Spinal cord (tissue), 10 donors: ENCODE measurements around the gene UNCX. TPM values are rescaled to one million over a fixed set of nuclear protein-coding genes. Genes with fewer than 3 reads are reported as not detected.
"Not testable (repeated sequence)": the region's sequence is repeated elsewhere in the genome, so short reads cannot be mapped to it uniquely, and the experiment has no call there.

ENCODE experiments used
- DNase-seq, 6 donors: peaks; one replicate each; pipeline versions ENCODE4 v3.0.0 to v3.0.0-alpha.2; 2013 to 2015; ENCODE audit warnings: low spot score in 6 of 6, low read depth in 4 of 6
- H3K27ac ChIP-seq: one replicate; pipeline ENCODE4 v1.5.1; 2013; ENCODE audit warnings: low read depth, low read length, control low read depth
- H3K27me3 ChIP-seq: one replicate; pipeline ENCODE4 v1.6.1; 2013; ENCODE audit warnings: low read length; ENCODE audit not compliant: control insufficient read depth, insufficient read depth
- H3K36me3 ChIP-seq: one replicate; pipeline ENCODE4 v1.6.1; 2013; ENCODE audit warnings: low read length; ENCODE audit not compliant: control insufficient read depth, insufficient read depth
- H3K4me1 ChIP-seq: one replicate; pipeline ENCODE4 v1.6.1; 2013; ENCODE audit warnings: low read length; ENCODE audit not compliant: control insufficient read depth, insufficient read depth
- H3K4me3 ChIP-seq: one replicate; pipeline ENCODE4 v1.5.1; 2013; ENCODE audit warnings: low read depth, low read length, control low read depth
- H3K9me3 ChIP-seq: one replicate; pipeline ENCODE4 v1.6.1; 2013; ENCODE audit warnings: low read length; ENCODE audit not compliant: control insufficient read depth, insufficient read depth
- WGBS: methylation state at CpG from one replicate; pipeline ENCODE4 v1.1.5; 2013; ENCODE audit warnings: missing lambda C conversion rate; ENCODE audit not compliant: insufficient coverage; 5-methylcytosine and 5-hydroxymethylcytosine counted together
- polyA plus RNA-seq, 2 donors: library from polyadenylated mRNA; unstranded; fragments of 120-200 nt; gene quantifications; one replicate each; pipeline ENCODE4 v1.2.1, GENCODE V29; 2013; ENCODE audit not compliant: insufficient read length in 2 of 2
- total RNA-seq, 2 donors: library from RNA; depleted of rRNA in 1 of 2; stranded (reverse); fragments of 120-200 nt in 1 of 2; fragments of >200 nt in 1 of 2; gene quantifications; one replicate each; pipeline versions ENCODE4 v1.2.3 to v1.2.4, GENCODE V29; 2013 to 2014
- donor health status: healthy.

Gene UNCX
- total and polyA plus RNA-seq, 4 donors, result 0.69 to 3.9 (median 2.8) TPM

GRCh38 chr7:1279895-1280294, 47.2 kb downstream of the UNCX start:
- Histone ChIP-seq H3K4me1 (peaks cover 17% of the 10 kb centered on the region), H3K27me3 (peaks cover 15% of the 10 kb centered on the region)
- H3K36me3 ChIP-seq, DNase-seq, H3K27ac ChIP-seq, H3K4me3 ChIP-seq, H3K9me3 ChIP-seq: not testable (repeated sequence)
- no CpG with 5 or more reads among the region's 4 CpGs for WGBS

- Histone ChIP-seq H3K27ac (no peak overlapping the region), H3K36me3 (peaks cover 7% of the 10 kb centered on the region), H3K4me3 (no peak overlapping the region), H3K4me1 (peaks cover 12% of the 10 kb centered on the region), H3K9me3 (no peaks in the 10 kb centered on the region), H3K27me3 (peaks cover 4% of the 10 kb centered on the region)
- 52% methylated on average over 5 of the region's 13 CpGs for WGBS
- no peak for DNase-seq
These were observed 48.4 kb downstream of the UNCX start for GRCh38 chr7:1281068-1281467.

GRCh38 chr7:1282679-1283078, 50.0 kb downstream of the UNCX start:
- Histone ChIP-seq H3K4me1 (peaks cover 15% of the 10 kb centered on the region), H3K27ac (no peak overlapping the region), H3K36me3 (peaks cover 7% of the 10 kb centered on the region), H3K4me3 (no peak overlapping the region), H3K27me3 (peaks cover 3% of the 10 kb centered on the region), H3K9me3 (no peaks in the 10 kb centered on the region)
- no peak for DNase-seq
- WGBS, result 73% methylated on average over 5 of the region's 5 CpGs

- Histone ChIP-seq H3K27ac (no peak overlapping the region), H3K27me3 (peaks cover 3% of the 10 kb centered on the region), H3K4me3 (no peak overlapping the region), H3K36me3 (peaks cover 9% of the 10 kb centered on the region), H3K4me1 (peaks cover 22% of the 10 kb centered on the region), H3K9me3 (no peaks in the 10 kb centered on the region)
- DNase-seq, result no peak
- 79% methylated on average over 9 of the region's 10 CpGs for WGBS
These were observed 50.7 kb downstream of the UNCX start for GRCh38 chr7:1283337-1283736.

- WGBS, result 66% methylated on average over 19 of the region's 19 CpGs
- H3K4me1 ChIP-seq, result peaks cover 30% of the 10 kb centered on the region
- H3K4me3 ChIP-seq, result no peak overlapping the region
- peaks cover 9% of the 10 kb centered on the region for H3K27me3 ChIP-seq
- H3K36me3 ChIP-seq, result peaks cover 9% of the 10 kb centered on the region
- no peak overlapping the region for H3K27ac ChIP-seq
- no peak for DNase-seq
- H3K9me3 ChIP-seq, result no peaks in the 10 kb centered on the region
These were observed 51.5 kb downstream of the UNCX start for GRCh38 chr7:1283941-1284742.

GRCh38 chr7:1284743-1285458, 52.2 kb downstream of the UNCX start:
- H3K9me3 ChIP-seq, result no peaks in the 10 kb centered on the region
- H3K4me1 ChIP-seq, result peaks cover 37% of the 10 kb centered on the region
- no peak overlapping the region for H3K4me3 ChIP-seq
- 77% methylated on average over 19 of the region's 20 CpGs for WGBS
- H3K27ac ChIP-seq, result no peak overlapping the region
- peaks cover 9% of the 10 kb centered on the region for H3K27me3 ChIP-seq
- H3K36me3 ChIP-seq, result peaks cover 9% of the 10 kb centered on the region
- DNase-seq, result peak in 1 of 6 donors; percentile 43

GRCh38 chr7:1285556-1286301, 53.1 kb downstream of the UNCX start:
- no peak for DNase-seq
- Histone ChIP-seq H3K4me1 (peaks cover 46% of the 10 kb centered on the region), H3K27ac (no peak overlapping the region), H3K9me3 (no peaks in the 10 kb centered on the region), H3K4me3 (no peak overlapping the region), H3K36me3 (peaks cover 9% of the 10 kb centered on the region), H3K27me3 (peaks cover 15% of the 10 kb centered on the region)
- WGBS, result 79% methylated on average over 34 of the region's 39 CpGs

Other genes with a start within 250 kb of the UNCX start
- 1 to 10 TPM; 1.4 to 1.8 TPM for gene CYP2W1, start 249.7 kb upstream of the UNCX start, total RNA-seq
- under 1 TPM; 0.44 to 0.71 TPM for gene CYP2W1, start 249.7 kb upstream of the UNCX start, polyA plus RNA-seq
- 1 to 10 TPM; 3.9 to 6.4 TPM for gene GPR146, start 188.3 kb upstream of the UNCX start, total RNA-seq
- 1 to 10 TPM; 3.2 to 4.0 TPM for gene GPR146, start 188.3 kb upstream of the UNCX start, polyA plus RNA-seq
- 10 to 100 TPM in 1 of 2 donors, 1 to 10 TPM in 1; 3.3 to 12.2 TPM for gene GPER1, start 144.8 kb upstream of the UNCX start, total RNA-seq
- gene GPER1, start 144.8 kb upstream of the UNCX start, polyA plus RNA-seq, result 10 to 100 TPM in 1 of 2 donors, 1 to 10 TPM in 1; 9.9 to 10.2 TPM
- 10 to 100 TPM; 29.8 to 29.9 TPM for gene ZFAND2A, start 72.7 kb upstream of the UNCX start, total RNA-seq
- 10 to 100 TPM; 57.3 to 58.0 TPM for gene ZFAND2A, start 72.7 kb upstream of the UNCX start, polyA plus RNA-seq
- 10 to 100 TPM; 13.1 to 21.8 TPM for gene MICALL2, start 226.6 kb downstream of the UNCX start, total RNA-seq
- 10 to 100 TPM; 19.5 to 34.7 TPM for gene MICALL2, start 226.6 kb downstream of the UNCX start, polyA plus RNA-seq